ENCODE results near the gene KCTD3. TPM values are rescaled to one million over a fixed set of nuclear protein-coding genes. Genes with fewer than 3 reads are reported as not detected.

Gene KCTD3
- total and polyA plus RNA-seq, 8 donors = 18.3 to 36.4 (median 24.8) TPM

- no peak for ATAC-seq
- intact Hi-C loops (cut with DNase I) = no loop called here
- H3K4me3 ChIP-seq = no peak overlapping the region
- WGBS, 2 donors = 63 to 64% methylated on average over 3 of the region's 3 CpGs
- H3K9me3 ChIP-seq = no peaks in the 10 kb centered on the region
- peaks cover 0 to 7% (median 0%) of the 10 kb centered on the region in 3 donors for H3K36me3 ChIP-seq
- peaks cover 4 to 10% (median 5%) of the 10 kb centered on the region in 3 donors for H3K4me1 ChIP-seq
- TF ChIP-seq, protein P1, sequence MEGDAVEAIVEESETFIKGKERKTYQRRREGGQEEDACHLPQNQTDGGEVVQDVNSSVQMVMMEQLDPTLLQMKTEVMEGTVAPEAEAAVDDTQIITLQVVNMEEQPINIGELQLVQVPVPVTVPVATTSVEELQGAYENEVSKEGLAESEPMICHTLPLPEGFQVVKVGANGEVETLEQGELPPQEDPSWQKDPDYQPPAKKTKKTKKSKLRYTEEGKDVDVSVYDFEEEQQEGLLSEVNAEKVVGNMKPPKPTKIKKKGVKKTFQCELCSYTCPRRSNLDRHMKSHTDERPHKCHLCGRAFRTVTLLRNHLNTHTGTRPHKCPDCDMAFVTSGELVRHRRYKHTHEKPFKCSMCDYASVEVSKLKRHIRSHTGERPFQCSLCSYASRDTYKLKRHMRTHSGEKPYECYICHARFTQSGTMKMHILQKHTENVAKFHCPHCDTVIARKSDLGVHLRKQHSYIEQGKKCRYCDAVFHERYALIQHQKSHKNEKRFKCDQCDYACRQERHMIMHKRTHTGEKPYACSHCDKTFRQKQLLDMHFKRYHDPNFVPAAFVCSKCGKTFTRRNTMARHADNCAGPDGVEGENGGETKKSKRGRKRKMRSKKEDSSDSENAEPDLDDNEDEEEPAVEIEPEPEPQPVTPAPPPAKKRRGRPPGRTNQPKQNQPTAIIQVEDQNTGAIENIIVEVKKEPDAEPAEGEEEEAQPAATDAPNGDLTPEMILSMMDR (IDR thresholded peaks at IDR 0.05) = no peak
- H3K27me3 ChIP-seq = no peaks in the 10 kb centered on the region
- H3K27ac ChIP-seq = no peak overlapping the region
- DNase-seq = no peak
- FAIRE-seq = no peak
Measured at GRCh38 chr1:215594640-215595039, 27.5 kb downstream of the KCTD3 start.

DNA sequence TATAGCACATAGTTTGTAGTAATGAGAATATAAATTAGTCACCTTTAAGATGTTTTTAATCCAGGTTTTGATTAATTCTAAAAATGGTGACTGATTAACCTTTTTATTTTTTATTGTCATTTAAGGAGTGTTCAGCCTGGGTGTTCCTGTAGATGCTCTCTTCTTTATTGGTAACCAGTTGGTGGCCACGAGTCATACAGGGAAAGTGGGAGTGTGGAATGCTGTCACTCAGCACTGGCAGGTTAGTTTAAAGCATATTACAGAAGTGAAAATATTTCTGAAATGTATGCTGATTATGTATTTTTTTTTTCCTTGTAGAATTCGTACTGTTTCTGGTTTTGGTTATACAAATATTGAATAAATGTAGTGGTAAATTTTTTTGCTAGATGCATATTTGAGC is 28.1 kb downstream of the KCTD3 start:
- intact Hi-C loops (cut with DNase I) = no loop called here
- TF ChIP-seq, protein P1 (IDR thresholded peaks at IDR 0.05) = no peak
- Histone ChIP-seq H3K36me3 (peaks cover 0 to 7% (median 0%) of the 10 kb centered on the region in 3 donors), H3K4me1 (peaks cover 4 to 10% (median 5%) of the 10 kb centered on the region in 3 donors), H3K27ac (no peak overlapping the region), H3K27me3 (no peaks in the 10 kb centered on the region), H3K9me3 (no peaks in the 10 kb centered on the region), H3K4me3 (no peak overlapping the region)
- no peak for DNase-seq
- ATAC-seq = no peak
- no peak for FAIRE-seq
- 79 to 82% methylated on average over 2 of the region's 2 CpGs for WGBS, 2 donors

GRCh38 chr1:215597961-215598360 is 30.9 kb downstream of the KCTD3 start:
- no peak overlapping the region for H3K27ac ChIP-seq
- TF ChIP-seq, protein P1 (IDR thresholded peaks at IDR 0.05) = no peak
- no peak for FAIRE-seq

DNA sequence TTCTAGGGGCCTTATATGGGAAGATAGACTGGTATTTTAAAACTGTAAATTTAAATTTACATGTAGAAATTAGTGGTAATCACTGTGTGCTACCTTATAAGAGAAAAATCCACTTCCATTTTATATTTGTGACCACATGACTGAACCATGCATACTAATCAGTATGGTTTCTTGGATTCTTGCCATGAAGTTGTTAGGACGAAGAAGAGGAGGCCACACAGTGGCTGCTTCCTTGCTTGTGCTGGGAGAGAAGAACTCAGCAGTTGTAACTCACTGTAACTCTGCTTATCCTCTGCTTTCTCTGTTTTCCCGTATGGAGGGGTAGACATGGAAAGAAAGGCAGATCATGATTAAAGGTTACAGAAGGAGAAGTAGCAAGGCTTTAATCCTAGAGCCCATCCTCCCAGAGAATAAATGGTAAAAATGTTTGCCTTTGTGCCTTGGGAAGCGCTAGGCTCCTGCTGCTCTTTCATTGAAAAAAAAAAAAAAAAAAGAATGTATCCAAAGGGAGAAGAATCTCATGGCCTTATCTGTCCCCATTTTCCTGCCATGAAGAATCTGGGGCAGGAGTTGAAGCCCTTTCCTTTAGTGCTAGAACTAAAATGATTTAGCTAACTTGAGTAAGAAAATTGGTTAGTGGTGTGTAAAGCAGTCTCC is 32.4 kb downstream of the KCTD3 start:
- DNase-seq (no peak), FAIRE-seq (no peak), ATAC-seq (peak in 1 of 4 donors; percentile 20)
- TF ChIP-seq, protein P1 (IDR thresholded peaks at IDR 0.05) = no peak
- H3K4me1 ChIP-seq = peaks cover under 1 to 3% (median 2%) of the 10 kb centered on the region in 3 donors
- intact Hi-C loops (cut with DNase I) = no loop called here
- peaks cover 0 to 10% (median 0%) of the 10 kb centered on the region in 3 donors for H3K36me3 ChIP-seq
- 69 to 77% methylated on average over 3 of the region's 3 CpGs for WGBS, 2 donors
- H3K9me3 ChIP-seq = no peaks in the 10 kb centered on the region
- H3K27me3 ChIP-seq = no peaks in the 10 kb centered on the region
- no peak overlapping the region for H3K27ac ChIP-seq
- H3K4me3 ChIP-seq = no peak overlapping the region

More at GRCh38 chr1:215597961-215598360, 30.9 kb downstream of the KCTD3 start:
- intact Hi-C loops (cut with DNase I) = no loop called here
- H3K36me3 ChIP-seq = peaks cover 0 to 10% (median 0%) of the 10 kb centered on the region in 3 donors
- H3K4me1 ChIP-seq = peaks cover 4 to 10% (median 5%) of the 10 kb centered on the region in 3 donors
- H3K27me3 ChIP-seq = no peaks in the 10 kb centered on the region
- H3K4me3 ChIP-seq = no peak overlapping the region
- no peak for ATAC-seq
- no peaks in the 10 kb centered on the region for H3K9me3 ChIP-seq
- DNase-seq = no peak

DNA sequence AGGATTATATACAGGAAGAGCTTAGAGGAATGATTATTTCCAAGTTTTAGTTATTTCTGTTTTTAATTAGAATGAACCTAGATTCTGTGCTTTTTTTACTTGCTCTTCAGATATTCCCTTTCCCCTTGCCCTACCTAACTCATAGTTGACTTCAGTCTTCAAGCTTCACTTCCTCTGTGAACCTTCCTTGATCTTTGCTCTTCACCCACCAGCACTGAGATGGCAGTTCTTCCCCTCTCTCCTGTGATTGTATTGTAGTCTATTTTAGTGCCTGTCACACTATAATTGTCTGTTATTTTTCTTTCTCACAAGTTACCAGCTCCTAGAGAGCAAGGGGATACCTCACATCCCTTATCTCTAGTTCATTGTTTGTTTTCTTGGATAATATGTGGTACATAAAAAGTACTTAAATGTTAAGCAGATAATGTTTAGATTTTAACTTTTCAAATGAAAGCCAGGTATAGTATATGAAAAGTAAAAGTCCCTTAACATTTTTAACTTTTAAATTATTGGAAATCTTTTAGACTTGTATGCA is 33.2 kb downstream of the KCTD3 start:
- H3K36me3 ChIP-seq = peaks cover 0 to 10% (median 0%) of the 10 kb centered on the region in 3 donors
- intact Hi-C loops (cut with DNase I) = no loop called here
- FAIRE-seq (no peak), ATAC-seq (no peak), DNase-seq (no peak)
- no peaks in the 10 kb centered on the region for H3K4me1 ChIP-seq
- TF ChIP-seq, protein P1 (IDR thresholded peaks at IDR 0.05) = no peak
- H3K4me3 ChIP-seq = no peak overlapping the region
- no peak overlapping the region for H3K27ac ChIP-seq
- H3K27me3 ChIP-seq = no peaks in the 10 kb centered on the region
- no peaks in the 10 kb centered on the region for H3K9me3 ChIP-seq
